COR-L47 (cell line): ENCODE results near the gene TCEA2.

Experiments used
- DNase-seq: peaks from one replicate; lab custom pipeline; 2025; lab: John Stamatoyannopoulos, UW

TCEA2 gene

GRCh38 chr20:64093013-64093503 is 30.1 kb downstream of the TCEA2 start:
- DNase-seq = no peak

DNA sequence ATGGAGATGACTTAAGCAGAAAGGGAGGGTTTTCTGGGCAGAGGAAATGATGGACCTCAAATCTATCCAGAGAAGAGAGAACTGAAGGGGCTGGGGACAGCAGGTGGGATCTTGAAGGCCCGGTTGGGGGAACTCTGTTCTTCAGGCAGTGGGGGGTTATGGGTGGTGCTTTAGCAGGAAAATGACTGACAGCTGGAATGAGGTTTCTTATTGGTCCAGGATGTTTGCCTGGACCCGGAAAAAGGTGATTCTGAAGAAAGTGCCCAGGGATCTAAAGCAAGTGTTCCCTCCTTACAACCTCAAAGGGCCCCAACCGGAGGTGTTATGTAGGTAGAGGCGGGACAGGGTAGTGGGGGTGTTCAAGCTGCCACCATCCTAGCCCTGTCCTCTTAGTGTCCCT is 32.5 kb downstream of the TCEA2 start:
- no peak for DNase-seq

DNA sequence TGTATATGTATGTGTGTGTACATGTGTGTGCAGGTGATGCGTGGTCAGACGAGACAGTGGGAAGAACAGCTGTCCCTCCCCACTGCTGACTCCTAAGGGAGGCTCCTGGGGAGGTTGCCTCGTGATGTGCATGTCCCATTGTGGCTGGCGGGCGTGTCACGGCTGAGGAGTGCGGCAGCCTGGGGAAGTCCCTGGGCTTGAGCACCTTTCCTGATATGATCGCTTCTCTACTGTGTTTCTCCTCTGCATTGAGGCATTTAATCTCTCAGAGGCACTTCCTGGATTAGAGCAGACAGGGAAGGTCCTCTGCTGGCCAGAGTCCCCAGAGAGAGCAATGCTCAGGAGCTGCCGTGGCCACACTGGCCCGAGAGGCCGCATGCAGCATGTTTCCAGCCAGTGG is 32.9 kb downstream of the TCEA2 start:
- DNase-seq = no peak

GRCh38 chr20:64096535-64096934 is 33.5 kb downstream of the TCEA2 start:
- DNase-seq = no peak

- no peak for DNase-seq
These were observed 35.5 kb downstream of the TCEA2 start for GRCh38 chr20:64098471-64099013.

DNA sequence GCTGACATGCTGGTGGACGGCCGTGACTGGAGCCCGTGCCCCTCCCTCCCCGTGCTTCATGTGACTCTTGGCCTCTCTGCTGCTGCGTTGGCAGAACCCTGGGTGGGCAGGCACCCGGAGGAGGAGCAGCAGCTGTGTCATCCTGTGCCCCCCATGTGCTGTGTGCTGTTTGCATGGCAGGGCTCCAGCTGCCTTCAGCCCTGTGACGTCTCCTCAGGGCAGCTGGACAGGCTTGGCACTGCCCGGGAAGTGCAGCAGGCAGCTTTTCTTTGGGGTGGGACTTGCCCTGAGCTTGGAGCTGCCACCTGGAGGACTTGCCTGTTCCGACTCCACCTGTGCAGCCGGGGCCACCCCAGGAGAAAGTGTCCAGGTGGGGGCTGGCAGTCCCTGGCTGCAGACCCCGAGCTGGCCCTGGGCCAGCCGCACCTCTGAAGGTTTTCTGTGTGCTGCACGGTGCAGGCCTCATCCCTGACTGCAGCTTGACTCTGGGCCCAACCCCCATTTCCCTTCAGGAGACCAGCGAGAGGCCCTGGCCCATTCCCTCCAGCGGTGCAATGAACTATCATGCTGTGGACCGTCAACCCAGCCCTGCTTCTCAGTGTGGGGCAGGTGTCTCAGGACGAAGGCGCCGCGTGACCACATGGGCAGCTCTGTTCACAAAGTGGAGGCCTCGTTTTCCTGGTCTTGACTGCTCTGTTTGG is 36.2 kb downstream of the TCEA2 start:
- DNase-seq = peak; percentile 91

DNA sequence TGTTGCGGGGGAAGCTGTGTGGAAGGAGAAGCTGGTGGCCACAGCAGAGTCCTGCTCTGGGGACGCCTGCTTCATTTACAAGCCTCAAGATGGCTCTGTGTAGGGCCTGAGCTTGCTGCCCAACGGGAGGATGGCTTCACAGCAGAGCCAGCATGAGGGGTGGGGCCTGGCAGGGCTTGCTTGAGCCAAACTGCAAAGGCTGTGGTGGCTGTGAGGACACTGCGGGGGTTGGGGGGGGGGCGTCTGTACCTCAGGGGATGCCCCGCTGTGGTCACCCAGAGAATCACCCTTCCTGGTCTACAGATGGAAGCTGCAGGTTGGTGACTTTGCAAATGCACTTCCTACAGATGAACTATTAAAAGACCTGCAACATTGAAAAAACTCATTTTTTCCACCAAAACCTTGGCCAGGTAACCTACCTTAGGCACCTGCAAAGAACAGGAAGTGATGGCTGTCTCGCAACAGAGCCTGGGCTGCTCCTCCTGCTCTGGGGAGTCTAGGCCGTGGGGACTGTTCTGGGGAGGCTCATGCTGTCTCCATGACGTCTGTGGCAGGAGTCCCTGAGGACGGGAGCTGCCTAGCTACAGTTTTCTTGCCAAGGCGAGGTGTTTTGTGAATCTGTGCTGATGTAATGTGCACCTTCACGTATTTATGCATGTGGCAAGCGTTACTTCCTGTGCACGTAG is 37.0 kb downstream of the TCEA2 start:
- DNase-seq = peak; percentile 47

DNA sequence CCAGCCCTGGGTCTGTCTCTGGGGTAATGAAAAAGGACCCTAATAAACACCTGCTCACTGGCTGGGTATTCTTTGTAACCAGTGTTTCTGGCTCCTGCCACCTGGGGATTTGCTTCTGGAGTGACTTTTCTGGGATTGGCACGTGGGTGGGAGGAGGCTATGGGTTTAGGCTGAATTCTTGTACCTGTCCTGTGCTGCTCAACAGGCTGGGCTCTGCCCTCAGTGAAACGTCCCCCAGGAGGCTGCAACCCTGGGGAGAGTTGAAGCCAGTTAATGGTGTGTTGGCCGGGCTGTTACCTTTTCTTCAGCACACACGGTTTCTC is 37.5 kb downstream of the TCEA2 start:
- DNase-seq = no peak

DNA sequence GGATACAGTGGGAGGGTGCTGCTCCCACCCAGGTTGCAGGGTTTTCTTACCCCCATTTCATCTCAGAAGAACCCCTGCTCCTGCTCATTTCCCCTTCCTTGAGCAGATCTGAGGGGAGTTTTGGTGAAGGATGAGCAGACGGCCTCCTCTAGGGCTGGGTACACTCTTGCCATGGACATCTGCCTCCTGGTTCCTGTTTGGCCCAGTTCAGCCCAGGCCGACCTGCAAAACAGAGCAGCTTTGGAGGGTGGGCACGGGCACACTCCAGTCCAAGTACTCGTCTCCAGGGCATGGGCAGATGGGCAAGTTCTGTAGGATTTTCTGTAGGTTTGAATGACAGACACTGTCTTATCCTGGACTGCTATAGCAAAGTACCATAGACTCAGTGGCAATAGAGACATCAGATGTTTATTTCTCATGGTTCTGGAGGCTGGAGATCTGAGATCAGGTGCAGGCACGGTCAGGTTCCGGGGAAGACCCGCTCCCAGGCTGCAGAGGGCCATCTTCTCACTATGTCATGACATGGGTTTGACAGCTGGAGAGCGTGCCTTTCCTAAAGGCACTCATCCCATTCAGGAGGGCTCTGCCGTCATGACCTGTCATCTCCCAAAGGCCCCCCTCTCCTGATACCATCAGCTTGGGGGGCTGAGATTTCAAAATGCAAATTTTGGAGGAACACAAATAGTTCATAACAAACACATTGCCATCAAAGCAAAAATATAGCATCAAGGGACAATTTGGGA is 38.1 kb downstream of the TCEA2 start:
- no peak for DNase-seq

DNA sequence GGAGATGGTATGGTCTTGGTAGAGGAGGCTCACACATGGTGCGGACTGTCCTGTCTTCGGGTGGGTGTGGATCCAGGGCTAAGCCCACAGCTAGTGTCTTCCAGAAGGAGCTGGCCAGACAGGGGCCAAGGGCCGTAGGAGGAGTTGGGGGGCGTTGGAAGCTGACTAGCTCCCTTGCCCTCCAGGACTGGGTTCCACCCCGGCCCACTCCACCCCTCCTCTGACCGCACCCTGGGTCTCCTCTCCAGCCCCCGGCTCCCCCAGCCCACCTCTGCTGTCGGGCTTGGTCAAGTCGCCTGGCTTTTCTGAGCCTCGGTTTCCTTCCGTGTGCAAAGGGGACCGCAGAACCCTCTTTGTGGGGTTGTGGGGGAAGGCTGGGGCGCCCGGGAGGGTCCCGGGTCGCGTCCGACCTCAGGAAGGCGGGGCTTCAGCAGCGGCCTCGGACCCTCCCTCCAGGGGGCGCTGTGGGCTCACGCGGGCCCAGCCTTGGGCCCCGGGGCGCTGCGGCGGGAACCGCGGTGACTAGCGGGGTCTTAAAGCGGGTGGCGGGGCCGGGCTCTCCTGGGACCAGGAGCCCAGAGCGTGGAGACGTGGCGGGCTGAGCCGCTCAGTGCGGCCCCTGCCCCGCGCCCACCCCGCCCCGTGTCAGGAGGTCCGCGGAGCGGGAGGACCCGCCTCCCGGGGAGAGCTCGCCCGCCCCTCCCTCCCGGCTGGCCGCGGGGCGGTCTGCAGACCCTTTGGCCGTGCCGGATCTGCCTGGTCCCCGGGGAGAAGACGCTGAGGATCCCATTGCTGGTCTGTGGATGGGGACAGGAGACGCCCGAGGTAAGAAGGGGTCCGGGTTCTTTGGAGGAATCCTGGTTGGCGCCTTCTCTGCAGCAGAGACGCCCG is 39.0 kb downstream of the TCEA2 start:
- peak; percentile 54 for DNase-seq

- peak; percentile 67 for DNase-seq
These were observed 39.8 kb downstream of the TCEA2 start for GRCh38 chr20:64102647-64103354.

- DNase-seq = no peak
These were observed 41.1 kb downstream of the TCEA2 start for GRCh38 chr20:64103871-64104666.

DNA sequence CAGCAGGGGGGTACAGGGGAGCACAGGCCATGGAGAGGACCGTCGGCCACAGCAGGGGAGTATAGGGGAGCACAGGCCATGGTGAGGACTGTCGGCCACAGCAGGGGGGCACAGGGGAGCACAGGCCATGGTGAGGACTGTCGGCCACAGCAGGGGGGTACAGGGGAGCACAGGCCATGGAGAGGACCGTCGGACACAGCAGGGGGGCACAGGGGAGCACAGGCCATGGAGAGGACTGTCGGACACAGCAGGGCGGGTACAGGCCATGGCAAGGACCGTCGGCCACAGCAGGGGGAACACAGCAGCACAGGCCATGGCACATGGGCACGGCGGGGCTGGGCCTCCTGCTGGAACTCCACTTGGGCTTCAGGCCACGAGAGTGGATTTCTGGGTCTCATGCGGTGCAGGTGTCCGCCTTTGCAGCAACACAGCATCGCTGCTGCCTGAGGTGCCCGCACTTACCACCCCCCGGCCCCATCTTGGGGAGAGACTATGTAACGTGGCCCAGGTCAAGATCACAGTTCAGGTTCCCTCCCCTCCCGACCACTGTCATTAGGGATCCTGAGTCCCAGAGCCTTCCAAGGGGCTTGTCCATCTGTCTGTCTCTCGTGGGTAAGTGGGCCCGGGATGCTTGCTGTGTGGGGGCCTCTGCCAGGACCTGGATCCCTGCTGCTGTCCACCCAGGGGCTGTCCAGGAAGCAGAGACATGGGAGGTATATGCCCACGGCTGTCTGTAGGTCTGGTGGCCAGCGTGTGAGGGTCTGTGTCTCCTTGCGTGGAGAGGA is 41.9 kb downstream of the TCEA2 start:
- DNase-seq = no peak

DNA sequence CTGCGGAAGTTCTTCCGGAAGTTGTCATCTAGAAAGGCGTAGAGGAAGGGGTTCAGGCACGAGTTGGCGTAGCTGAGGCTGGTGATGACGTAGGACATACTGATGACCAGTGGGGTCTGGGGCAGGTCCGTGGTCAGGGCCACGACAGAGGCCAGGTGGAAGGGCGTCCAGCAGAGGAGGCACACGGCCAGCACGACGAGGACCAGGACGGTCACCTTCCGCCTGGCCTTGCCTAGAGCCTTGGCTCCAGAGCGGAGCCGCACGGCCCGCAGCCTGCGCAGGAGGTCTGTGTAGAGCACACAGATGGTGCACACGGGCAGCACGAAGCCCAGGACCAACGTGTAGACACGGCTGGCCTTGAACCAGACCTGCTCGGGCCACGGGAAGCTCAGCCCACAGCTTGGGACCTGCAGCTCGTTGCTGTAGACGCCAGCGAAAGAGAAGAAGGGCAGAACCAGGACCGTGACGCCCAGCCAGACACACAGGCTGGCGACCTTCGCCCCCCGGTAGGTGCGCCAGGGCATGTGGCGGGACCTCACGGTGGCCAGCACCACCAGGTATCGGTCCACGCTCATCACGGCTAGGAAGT is 42.9 kb downstream of the TCEA2 start:
- no peak for DNase-seq

DNA sequence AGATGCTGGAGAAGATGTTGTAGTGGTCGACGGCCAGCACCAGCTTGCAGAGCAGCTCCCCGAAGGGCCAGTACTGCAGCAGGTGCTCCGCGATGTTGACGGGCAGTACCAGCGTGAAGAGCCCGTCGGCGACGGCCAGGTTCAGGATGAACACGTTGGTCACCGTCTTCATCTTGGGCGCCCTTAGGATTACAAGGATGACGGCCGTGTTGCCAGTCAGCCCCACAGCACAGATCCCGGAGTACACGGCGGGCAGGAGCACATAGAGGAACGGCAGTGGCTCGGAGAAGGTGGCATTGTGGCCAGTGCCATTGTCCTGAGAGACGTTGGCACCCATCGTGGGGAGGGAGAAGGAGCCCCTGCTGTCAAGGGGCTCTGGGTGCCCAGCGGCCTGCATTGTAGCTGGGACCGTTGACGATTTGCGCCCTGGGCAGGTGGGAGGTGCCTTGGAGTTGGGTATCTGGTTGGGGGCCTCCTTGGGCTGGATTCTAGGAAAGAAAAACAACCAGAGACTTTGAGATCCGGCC is 43.5 kb downstream of the TCEA2 start:
- no peak for DNase-seq

DNA sequence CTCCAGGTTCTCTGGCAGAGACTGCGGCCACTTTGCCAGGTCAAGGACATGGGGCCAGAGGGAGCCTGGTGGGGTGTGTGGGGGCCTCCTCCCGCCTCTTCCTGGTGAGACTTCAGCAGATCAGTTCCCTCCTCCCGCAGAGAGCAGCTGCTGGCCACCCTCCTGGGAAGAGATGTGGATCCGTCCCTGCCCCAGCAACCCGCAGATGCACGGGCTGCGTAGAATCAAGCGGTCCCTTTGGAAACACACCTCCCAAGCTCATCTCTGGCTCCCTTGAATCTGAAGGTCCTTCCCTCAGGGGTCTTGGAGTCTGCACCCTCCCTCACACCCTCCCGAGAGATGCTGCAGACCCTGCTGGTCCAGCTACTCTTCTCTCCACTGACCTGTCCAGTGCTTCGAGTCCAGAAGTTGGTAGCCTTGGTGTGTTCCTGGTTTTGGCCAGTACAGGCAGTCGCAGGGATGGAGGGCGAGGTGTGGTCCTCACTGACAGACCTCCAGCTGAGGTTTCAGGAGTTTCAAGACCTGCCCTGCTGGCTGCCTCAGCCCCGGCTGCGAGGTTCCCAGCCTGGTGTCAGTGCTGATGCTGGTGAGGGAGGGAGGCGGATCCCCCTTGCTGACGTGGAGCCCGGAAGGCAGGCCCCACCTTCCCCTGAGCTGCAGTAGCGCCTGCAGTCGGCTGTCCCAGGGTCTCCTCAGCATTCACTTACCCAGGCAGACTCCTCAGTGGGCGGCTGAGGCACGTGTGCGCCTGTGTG is 44.2 kb downstream of the TCEA2 start, which contains the start of gene NPBWR2:
Gene NPBWR2 (minus strand): TSS at position 585 of the 755 bp plus-strand sequence. CDS start 734 bp downstream, outside the sequence.
- DNase-seq = no peak

- DNase-seq = no peak
These were observed 44.9 kb downstream of the TCEA2 start for GRCh38 chr20:64107736-64108457.
